DND-41 (cell line): ENCODE results near the gene BSG.

Experiments used
- ATAC-seq: fragments of 200-7000 bp; cut with Tn5 transposase; 3 replicates; pipeline ENCODE4 v1.9.1; 2021; ENCODE audit warnings: low read depth; ENCODE audit not compliant: insufficient read depth
- DNase-seq: peaks from one replicate; pipeline ENCODE4 v3.0.0-alpha.2; 2020
- H2AFZ ChIP-seq: 2 replicates; pipeline ENCODE4 v1.6.0; 2012; ENCODE audit warnings: low read depth, low read length
- H3K27ac ChIP-seq: 2 replicates; pipeline ENCODE4 v1.5.1; 2012; ENCODE audit warnings: low read length, inconsistent platforms
- H3K27me3 ChIP-seq: fragments of 200-600 bp; sonication (generic); 2 replicates; pipeline ENCODE4 v1.6.0; 2012; ENCODE audit warnings: low read length, mild to moderate bottlenecking, inconsistent platforms; ENCODE audit not compliant: insufficient read depth, poor library complexity
- H3K36me3 ChIP-seq: 2 replicates; pipeline ENCODE4 v1.5.1; 2012; ENCODE audit warnings: low read length, inconsistent platforms; ENCODE audit not compliant: insufficient read depth
- H3K4me1 ChIP-seq: 2 replicates; pipeline ENCODE4 v1.5.1; 2012; ENCODE audit warnings: mild to moderate bottlenecking, low read length; ENCODE audit not compliant: insufficient read depth
- H3K4me2 ChIP-seq: 2 replicates; pipeline ENCODE4 v1.6.0; 2012; ENCODE audit warnings: mild to moderate bottlenecking, moderate library complexity, low read length, inconsistent platforms; ENCODE audit not compliant: insufficient read depth
- H3K4me3 ChIP-seq, 2 experiments: fragments of 200-600 bp in 1 of 2; shearing (Covaris generic) in 1 of 2; 2 replicates each; pipeline ENCODE4 v1.5.1; 2012 to 2016; ENCODE audit warnings: inconsistent platforms in 2 of 2, low read length in 2 of 2, mild to moderate bottlenecking in 2 of 2, low read depth in 1 of 2, moderate library complexity in 1 of 2
- H3K79me2 ChIP-seq: 2 replicates; pipeline ENCODE4 v1.6.0; 2012; ENCODE audit warnings: low read length, inconsistent platforms; ENCODE audit not compliant: insufficient read depth
- H3K9ac ChIP-seq: 2 replicates; pipeline ENCODE4 v1.6.0; 2012; ENCODE audit warnings: low read depth, mild to moderate bottlenecking, inconsistent platforms, low read length, moderate library complexity
- H3K9me3 ChIP-seq: 2 replicates; pipeline ENCODE4 v1.5.1; 2012; ENCODE audit warnings: low read length, moderate library complexity, mild to moderate bottlenecking, inconsistent platforms; ENCODE audit not compliant: insufficient read depth, severe bottlenecking
- H4K20me1 ChIP-seq: 2 replicates; pipeline ENCODE4 v1.6.0; 2012; ENCODE audit warnings: low read length; ENCODE audit not compliant: insufficient read depth
- CTCF ChIP-seq: IDR thresholded peaks from 2 replicates; pipeline ENCODE4 v1.5.1; 2012; ENCODE audit warnings: borderline replicate concordance, low read length, moderate library complexity, mild to moderate bottlenecking; ENCODE audit not compliant: poor library complexity, severe bottlenecking; ENCODE audit errors: extremely low read depth
- EZH2 ChIP-seq: IDR thresholded peaks from 3 replicates; pipeline ENCODE4 v1.6.1; 2012; ENCODE audit warnings: borderline replicate concordance, low read depth, mild to moderate bottlenecking, moderate library complexity, low read length, inconsistent platforms; ENCODE audit not compliant: severe bottlenecking

The BSG gene

GRCh38 chr19:533364-534058 is 38.9 kb upstream of the BSG start:
- Histone ChIP-seq H3K27me3 (no peaks in the 10 kb centered on the region), H3K9me3 (no peaks in the 10 kb centered on the region), H3K9ac (peak overlapping the region; percentile 95), H3K4me1 (peaks cover 30% of the 10 kb centered on the region), H4K20me1 (peaks cover 51% of the 10 kb centered on the region), H3K27ac (peak overlapping the region; percentile 71), H2AFZ (no peak overlapping the region), H3K79me2 (peaks cover 43% of the 10 kb centered on the region), H3K36me3 (peaks cover 36% of the 10 kb centered on the region), H3K4me3 (peak overlapping the region; percentile 97 to 99; a peak in 3 of 4 replicates), H3K4me2 (peak overlapping the region; percentile 93)
- no peak for TF ChIP-seq EZH2
- TF ChIP-seq CTCF: no peak
- ATAC-seq (no peak), DNase-seq (no peak)

DNA sequence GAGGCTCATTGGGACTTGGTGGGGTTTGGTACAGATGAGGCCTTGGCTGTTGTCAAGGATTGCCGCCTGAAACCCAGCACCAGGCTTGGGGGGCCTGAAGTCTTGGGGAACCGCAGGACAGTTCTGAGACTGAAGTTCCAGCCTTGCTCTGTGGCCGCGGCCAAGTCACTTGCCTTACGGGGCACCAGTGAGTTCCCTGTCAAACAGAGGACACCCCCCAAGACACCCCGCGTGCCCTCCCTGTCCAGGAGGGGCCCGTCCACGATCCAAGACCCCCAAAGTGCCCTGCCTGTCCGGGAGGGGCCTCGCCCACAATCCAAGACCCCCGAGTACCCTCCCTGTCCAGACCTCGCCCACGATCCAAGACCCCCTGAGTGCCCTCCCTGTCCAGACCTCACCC is 38.3 kb upstream of the BSG start:
- Histone ChIP-seq H3K36me3 (peaks cover 41% of the 10 kb centered on the region), H4K20me1 (peaks cover 57% of the 10 kb centered on the region), H3K9me3 (no peaks in the 10 kb centered on the region), H3K4me3 (peak overlapping the region in 1 of 2 experiments; percentile 99; a peak in 2 of 4 replicates), H3K79me2 (peaks cover 43% of the 10 kb centered on the region), H3K4me2 (peak overlapping the region; percentile 93; the same call in 1 of the 2 replicates), H3K4me1 (peaks cover 30% of the 10 kb centered on the region), H3K27me3 (no peaks in the 10 kb centered on the region), H3K27ac (peak overlapping the region; percentile 26; the same call in 1 of the 2 replicates), H3K9ac (peak overlapping the region; percentile 95; the same call in 1 of the 2 replicates), H2AFZ (no peak overlapping the region)
- DNase-seq (no peak), ATAC-seq (no peak)
- TF ChIP-seq EZH2 (no peak), CTCF (no peak)

- no peak overlapping the region for H3K27ac ChIP-seq
- H3K27me3 ChIP-seq: no peaks in the 10 kb centered on the region
- H3K9ac ChIP-seq: no peak overlapping the region
- H3K4me1 ChIP-seq: peaks cover 28% of the 10 kb centered on the region
- no peak overlapping the region for H2AFZ ChIP-seq
- H3K9me3 ChIP-seq: no peaks in the 10 kb centered on the region
- no peak for TF ChIP-seq CTCF
- no peak for TF ChIP-seq EZH2
- DNase-seq: no peak
- H4K20me1 ChIP-seq: peaks cover 62% of the 10 kb centered on the region
- H3K4me3 ChIP-seq: no peak overlapping the region
- ATAC-seq: no peak
- no peak overlapping the region for H3K4me2 ChIP-seq
- peaks cover 48% of the 10 kb centered on the region for H3K36me3 ChIP-seq
- H3K79me2 ChIP-seq: peaks cover 43% of the 10 kb centered on the region
These were observed 37.2 kb upstream of the BSG start for GRCh38 chr19:535017-535835.
